ENCODE data around the gene CTNND2. TPM values are rescaled to one million over a fixed set of nuclear protein-coding genes. Genes with fewer than 3 reads are reported as not detected.
A peak's percentile ranks its signal among the peaks of the same experiment; 100 is the strongest.

CTNND2 gene
- total and polyA plus RNA-seq, 10 donors: 0.93 to 51.0 (median 21.5) TPM

DNA sequence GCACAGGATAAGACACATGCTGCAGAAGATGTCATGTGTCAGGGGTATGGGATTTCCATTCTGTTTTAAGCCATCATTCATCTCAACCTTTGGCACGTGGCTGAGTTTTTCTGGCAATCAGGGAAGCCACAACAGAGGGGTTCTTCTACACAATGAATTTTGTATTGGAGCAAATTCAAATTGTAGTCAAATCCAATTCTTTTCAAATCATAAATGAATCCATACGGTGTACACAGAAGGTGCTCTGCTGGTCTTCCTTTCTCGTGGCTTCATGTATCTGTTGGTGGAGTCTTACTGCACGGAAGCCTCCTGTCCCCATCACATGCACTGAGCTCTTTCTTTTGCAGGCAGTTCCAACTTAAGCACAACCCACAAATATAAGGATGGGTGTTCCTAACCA lies 706.5 kb downstream of the CTNND2 start:
- intact Hi-C loops (cut with DNase I; ENCODE audit: low total_unique reads): no loop called here
- no peak for DNase-seq
- Histone ChIP-seq H3K4me3 (no peak overlapping the region), H3K36me3 (no peaks in the 10 kb centered on the region), H3K4me1 (no peaks in the 10 kb centered on the region), H3K27me3 (replicated peaks in 1 of 7) (no peaks in the 10 kb centered on the region), H3K9me3 (no peaks in the 10 kb centered on the region), H3K27ac (no peak overlapping the region)
- WGBS, 5 donors: 79 to 90% (median 89%) methylated on average over 4 of the region's 4 CpGs
- TF ChIP-seq POLR2A (IDR thresholded peaks at IDR 0.05) (no peak), POLR2AphosphoS5 (IDR thresholded peaks at IDR 0.05) (no peak)
- TF ChIP-seq, protein P1, sequence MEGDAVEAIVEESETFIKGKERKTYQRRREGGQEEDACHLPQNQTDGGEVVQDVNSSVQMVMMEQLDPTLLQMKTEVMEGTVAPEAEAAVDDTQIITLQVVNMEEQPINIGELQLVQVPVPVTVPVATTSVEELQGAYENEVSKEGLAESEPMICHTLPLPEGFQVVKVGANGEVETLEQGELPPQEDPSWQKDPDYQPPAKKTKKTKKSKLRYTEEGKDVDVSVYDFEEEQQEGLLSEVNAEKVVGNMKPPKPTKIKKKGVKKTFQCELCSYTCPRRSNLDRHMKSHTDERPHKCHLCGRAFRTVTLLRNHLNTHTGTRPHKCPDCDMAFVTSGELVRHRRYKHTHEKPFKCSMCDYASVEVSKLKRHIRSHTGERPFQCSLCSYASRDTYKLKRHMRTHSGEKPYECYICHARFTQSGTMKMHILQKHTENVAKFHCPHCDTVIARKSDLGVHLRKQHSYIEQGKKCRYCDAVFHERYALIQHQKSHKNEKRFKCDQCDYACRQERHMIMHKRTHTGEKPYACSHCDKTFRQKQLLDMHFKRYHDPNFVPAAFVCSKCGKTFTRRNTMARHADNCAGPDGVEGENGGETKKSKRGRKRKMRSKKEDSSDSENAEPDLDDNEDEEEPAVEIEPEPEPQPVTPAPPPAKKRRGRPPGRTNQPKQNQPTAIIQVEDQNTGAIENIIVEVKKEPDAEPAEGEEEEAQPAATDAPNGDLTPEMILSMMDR (IDR thresholded peaks at IDR 0.05 in 8 of 11, conservative IDR thresholded peaks at IDR 0.05 in 3 of 11): no peak

DNA sequence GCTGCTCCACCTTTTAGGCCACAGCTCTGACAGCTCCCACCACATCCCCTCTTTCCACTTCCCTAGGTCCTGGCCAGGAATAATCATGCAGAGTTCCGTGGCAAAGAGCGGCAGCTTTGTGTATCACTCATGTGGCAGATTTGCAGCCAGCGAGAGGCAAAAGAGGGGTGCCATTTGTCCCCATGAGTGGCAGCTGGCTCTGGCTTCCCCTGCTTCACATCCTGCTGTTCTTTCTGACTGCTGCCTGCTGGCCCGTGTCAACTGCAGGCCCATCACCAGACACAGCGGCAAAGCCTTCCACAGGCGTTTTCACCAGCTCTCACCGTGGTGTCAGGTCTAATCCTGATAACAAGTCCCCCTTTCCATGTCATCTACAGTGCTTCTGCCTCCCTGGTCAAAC lies 712.6 kb downstream of the CTNND2 start:
- no peak for DNase-seq
- peaks cover 0 to 11% (median 2%) of the 10 kb centered on the region in 8 donors for H3K9me3 ChIP-seq
- no peaks in the 10 kb centered on the region for H3K36me3 ChIP-seq
- intact Hi-C loops (cut with DNase I; ENCODE audit: low total_unique reads): no loop called here
- no peaks in the 10 kb centered on the region for H3K27me3 ChIP-seq (replicated peaks in 1 of 7)
- H3K27ac ChIP-seq: no peak overlapping the region
- TF ChIP-seq POLR2AphosphoS5 (IDR thresholded peaks at IDR 0.05): no peak
- no peak overlapping the region for H3K4me3 ChIP-seq
- 88 to 91% (median 90%) methylated on average over 7 of the region's 7 CpGs for WGBS, 5 donors
- no peaks in the 10 kb centered on the region for H3K4me1 ChIP-seq

DNA sequence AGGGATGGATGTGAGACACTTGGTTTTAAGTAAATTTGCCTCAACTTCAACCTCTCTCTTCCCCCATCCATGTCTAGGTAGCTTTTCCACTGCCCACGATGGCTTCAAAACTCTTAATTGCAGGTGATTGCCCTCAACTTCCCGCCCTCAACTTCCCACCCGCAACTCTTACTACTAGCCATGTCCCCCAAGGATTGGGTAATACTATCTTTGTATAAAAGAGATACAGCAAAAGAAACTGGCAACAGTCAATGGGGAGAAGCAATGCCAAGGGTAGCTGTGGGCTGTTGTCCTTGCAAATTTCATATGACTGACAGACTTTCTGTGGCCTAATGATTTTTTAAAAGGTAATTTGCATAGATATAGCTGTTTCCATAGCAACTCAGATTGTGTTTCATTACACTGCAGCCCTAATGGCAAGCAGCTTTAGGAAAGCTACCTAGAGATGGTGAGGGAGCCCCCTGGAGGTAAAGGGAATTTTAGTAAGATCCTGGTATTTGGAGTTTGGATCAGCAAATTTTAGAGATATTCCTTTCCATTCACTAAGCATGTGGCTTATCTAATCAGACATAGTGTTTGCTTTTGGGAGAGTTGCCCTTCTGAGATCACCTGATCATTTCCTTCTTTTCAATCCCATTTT lies 721.7 kb downstream of the CTNND2 start:
- Histone ChIP-seq H3K9me3 (peaks cover 0 to 1% (median 0%) of the 10 kb centered on the region in 8 donors), H3K4me1 (no peaks in the 10 kb centered on the region), H3K36me3 (no peaks in the 10 kb centered on the region), H3K4me3 (no peak overlapping the region), H3K27me3 (replicated peaks in 1 of 7) (no peaks in the 10 kb centered on the region), H3K27ac (no peak overlapping the region)
- DNase-seq: no peak
- WGBS, 5 donors: 59 to 83% (median 70%) methylated on average over 3 of the region's 3 CpGs
- intact Hi-C loops (cut with DNase I; ENCODE audit: low total_unique reads): no loop called here
- no peak for TF ChIP-seq POLR2AphosphoS5 (IDR thresholded peaks at IDR 0.05)
- TF ChIP-seq, protein P1 (IDR thresholded peaks at IDR 0.05 in 8 of 11, conservative IDR thresholded peaks at IDR 0.05 in 3 of 11): peak in 5 of 11 experiments; percentile 9 to 28 (median 23)

DNA sequence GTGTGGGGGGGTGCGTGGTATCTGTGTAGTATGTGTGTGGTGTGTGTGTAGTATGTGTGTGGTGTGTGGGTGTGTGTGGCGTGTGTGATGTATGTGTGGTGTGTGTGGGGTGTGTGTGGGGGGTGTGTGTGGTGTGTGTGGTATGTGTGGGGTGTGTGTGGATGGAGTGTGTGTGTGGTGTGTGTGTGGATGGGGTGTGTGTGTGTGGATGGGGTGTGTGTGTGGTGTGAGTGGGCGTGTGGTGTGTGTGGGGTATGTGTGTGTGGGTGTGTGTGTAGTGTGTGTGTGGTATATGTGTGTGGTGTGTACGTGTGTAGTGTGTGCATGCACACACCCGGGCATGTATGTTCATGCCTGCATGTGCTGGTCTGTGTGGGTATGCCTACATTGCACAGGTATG lies 722.3 kb downstream of the CTNND2 start:
- Histone ChIP-seq H3K27ac (no peak overlapping the region), H3K4me3 (no peak overlapping the region), H3K4me1 (no peaks in the 10 kb centered on the region), H3K27me3 (replicated peaks in 1 of 7) (no peaks in the 10 kb centered on the region), H3K36me3 (no peaks in the 10 kb centered on the region), H3K9me3 (no peaks in the 10 kb centered on the region)
- intact Hi-C loops (cut with DNase I; ENCODE audit: low total_unique reads): no loop called here
- WGBS, 5 donors: 70 to 94% (median 86%) methylated on average over 5 of the region's 5 CpGs
- no peak for TF ChIP-seq POLR2A (IDR thresholded peaks at IDR 0.05)
- TF ChIP-seq, protein P1 (IDR thresholded peaks at IDR 0.05 in 8 of 11, conservative IDR thresholded peaks at IDR 0.05 in 3 of 11): no peak
- TF ChIP-seq POLR2AphosphoS5 (IDR thresholded peaks at IDR 0.05): no peak
- DNase-seq: no peak
